ENCODE data around the gene CLMP.

- TF ChIP-seq GATA2 (IDR thresholded peaks at IDR 0.05; ENCODE audit: low read depth, low read length) (no peak), GATA3 (IDR thresholded peaks at IDR 0.05; ENCODE audit: low read depth, low read length) (no peak)
Observed at GRCh38 chr11:123052901-123053721, 141.9 kb downstream of the CLMP start.

Measured in SH-SY5Y (cell line).